KMS-11 (cell line): ENCODE measurements around the gene DRC7.

ENCODE experiments used
- H2AFZ ChIP-seq: fragments of 200-600 bp; sonication (generic); 2 replicates; pipeline ENCODE4 v1.6.1; 2016; ENCODE audit warnings: antibody characterized with exemption, mixed run types, low read depth
- H3K27ac ChIP-seq: fragments of 200-600 bp; sonication (generic); 2 replicates; pipeline ENCODE4 v1.6.1; 2016; ENCODE audit warnings: mild to moderate bottlenecking, mixed run types
- H3K27me3 ChIP-seq: fragments of 200-600 bp; sonication (generic); 2 replicates; pipeline ENCODE4 v1.6.1; 2017; ENCODE audit warnings: mild to moderate bottlenecking, low read depth, mixed run types, moderate library complexity; ENCODE audit not compliant: insufficient read depth
- H3K36me3 ChIP-seq: fragments of 200-600 bp; sonication (generic); 2 replicates; pipeline ENCODE4 v1.6.1; 2017; ENCODE audit warnings: mild to moderate bottlenecking, mixed run types; ENCODE audit not compliant: insufficient read depth
- H3K4me1 ChIP-seq: fragments of 200-600 bp; sonication (generic); 2 replicates; pipeline ENCODE4 v1.6.1; 2016; ENCODE audit warnings: mild to moderate bottlenecking, low read depth, mixed run types; ENCODE audit not compliant: poor library complexity, severe bottlenecking
- H3K4me2 ChIP-seq: fragments of 200-600 bp; sonication (generic); 2 replicates; pipeline ENCODE4 v1.7.0; 2016; ENCODE audit warnings: mild to moderate bottlenecking, mixed run types
- H3K4me3 ChIP-seq: fragments of 200-600 bp; sonication (generic); IDR thresholded peaks from 2 replicates; pipeline ENCODE4 v1.6.1; 2017; ENCODE audit warnings: low read depth, low read length, mixed read lengths; ENCODE audit not compliant: insufficient read depth
- H3K79me2 ChIP-seq: fragments of 200-600 bp; sonication (generic); 2 replicates; pipeline ENCODE4 v1.6.1; 2016; ENCODE audit warnings: low read depth, mixed run types; ENCODE audit not compliant: insufficient read depth
- H3K9ac ChIP-seq: fragments of 200-600 bp; sonication (generic); 2 replicates; pipeline ENCODE4 v1.6.1; 2016; ENCODE audit warnings: mild to moderate bottlenecking, mixed run types
- H4K20me1 ChIP-seq: fragments of 200-600 bp; sonication (generic); 2 replicates; pipeline ENCODE4 v1.6.1; 2016; ENCODE audit warnings: mild to moderate bottlenecking, mixed run types; ENCODE audit not compliant: insufficient read depth
- CTCF ChIP-seq: fragments of 200-600 bp; sonication (generic); conservative IDR thresholded peaks from 2 replicates; pipeline ENCODE4 v1.6.1; 2017; ENCODE audit warnings: low read depth, mild to moderate bottlenecking, antibody characterized with exemption, low read length, moderate library complexity, mixed read lengths

The DRC7 gene

GRCh38 chr16:57666353-57667047 lies 28.1 kb upstream of the DRC7 start:
- Histone ChIP-seq H4K20me1 (no peaks in the 10 kb centered on the region), H2AFZ (no peak overlapping the region), H3K27me3 (no peaks in the 10 kb centered on the region), H3K36me3 (no peaks in the 10 kb centered on the region), H3K4me1 (no peaks in the 10 kb centered on the region), H3K4me2 (no peak overlapping the region), H3K4me3 (no peak overlapping the region), H3K27ac (no peak overlapping the region), H3K79me2 (no peaks in the 10 kb centered on the region), H3K9ac (no peak overlapping the region)
- no peak for TF ChIP-seq CTCF

GRCh38 chr16:57667048-57667525 lies 27.5 kb upstream of the DRC7 start:
- no peaks in the 10 kb centered on the region for H3K79me2 ChIP-seq
- H2AFZ ChIP-seq, result no peak overlapping the region
- H3K4me2 ChIP-seq, result no peak overlapping the region
- H3K4me1 ChIP-seq, result no peaks in the 10 kb centered on the region
- no peaks in the 10 kb centered on the region for H3K36me3 ChIP-seq
- H3K27ac ChIP-seq, result no peak overlapping the region
- no peak for TF ChIP-seq CTCF
- H3K4me3 ChIP-seq, result no peak overlapping the region
- H3K27me3 ChIP-seq, result no peaks in the 10 kb centered on the region
- no peak overlapping the region for H3K9ac ChIP-seq
- no peaks in the 10 kb centered on the region for H4K20me1 ChIP-seq

GRCh38 chr16:57667526-57668262 lies 26.9 kb upstream of the DRC7 start:
- Histone ChIP-seq H2AFZ (no peak overlapping the region), H3K4me1 (no peaks in the 10 kb centered on the region), H3K4me2 (no peak overlapping the region), H3K9ac (no peak overlapping the region), H4K20me1 (no peaks in the 10 kb centered on the region), H3K79me2 (no peaks in the 10 kb centered on the region), H3K36me3 (no peaks in the 10 kb centered on the region), H3K27me3 (peaks cover 3% of the 10 kb centered on the region; the same call in 1 of the 2 replicates), H3K27ac (no peak overlapping the region), H3K4me3 (no peak overlapping the region)
- no peak for TF ChIP-seq CTCF

DNA sequence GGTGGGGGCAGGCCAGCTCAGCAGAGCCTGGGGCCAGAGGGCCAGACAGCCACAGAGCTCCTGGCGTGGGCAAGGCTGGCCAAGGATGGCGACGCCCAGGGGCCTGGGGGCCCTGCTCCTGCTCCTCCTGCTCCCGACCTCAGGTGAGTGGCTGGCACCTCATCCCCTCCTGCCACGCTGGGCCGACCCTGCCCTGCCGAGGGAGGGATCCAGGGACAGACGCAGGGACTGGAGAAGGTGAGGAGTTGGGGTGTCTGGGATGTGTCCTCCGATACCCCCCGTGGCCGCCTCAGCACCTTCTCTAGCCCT lies 26.4 kb upstream of the DRC7 start, which contains the start of gene ADGRG3:
ADGRG3 (plus strand) TSS at position 44 of the 309 bp plus-strand sequence; CDS start at position 86, 42 bp downstream.
- H3K27ac ChIP-seq, result no peak within 1 kb of the TSS
- no peak within 1 kb of the TSS for H3K9ac ChIP-seq
- H2AFZ ChIP-seq, result no peak within 1 kb of the TSS
- H3K79me2 ChIP-seq, result no peaks in the 10 kb centered on the region
- H3K4me3 ChIP-seq, result no peak within 1 kb of the TSS
- no peak within 1 kb of the TSS for H3K4me2 ChIP-seq
- TF ChIP-seq CTCF, result no peak
- H3K27me3 ChIP-seq, result peaks cover 3% of the 10 kb centered on the region; the same call in 1 of the 2 replicates
- no peaks in the 10 kb centered on the region for H3K4me1 ChIP-seq
- H4K20me1 ChIP-seq, result no peaks in the 10 kb centered on the region
- H3K36me3 ChIP-seq, result no peaks in the 10 kb centered on the region
